Activated naive CD4-positive, alpha-beta T cell treated with anti-CD3 and anti-CD28 coated beads, Interleukin-2, amount 50 U/mL, for 16 hours (primary cell): ENCODE data around the gene BMAL1.
"Not testable (repeated sequence)": the region's sequence is repeated elsewhere in the genome, so short reads cannot be mapped to it uniquely, and the experiment has no call there.

Source experiments
- DNase-seq: peaks from one replicate; pipeline ENCODE4 v3.0.0-alpha.2; 2020

Gene BMAL1

GRCh38 chr11:13391217-13391616 lies 113.6 kb downstream of the BMAL1 start:
- DNase-seq = no peak

GRCh38 chr11:13398335-13398734 lies 120.7 kb downstream of the BMAL1 start:
- DNase-seq = not testable (repeated sequence)

GRCh38 chr11:13405220-13405619 lies 127.6 kb downstream of the BMAL1 start:
- no peak for DNase-seq

GRCh38 chr11:13415201-13415600 lies 137.6 kb downstream of the BMAL1 start:
- no peak for DNase-seq

GRCh38 chr11:13421561-13421960 lies 144.0 kb downstream of the BMAL1 start:
- no peak for DNase-seq

- no peak for DNase-seq
Measured at GRCh38 chr11:13423372-13423771, 145.8 kb downstream of the BMAL1 start.

- no peak for DNase-seq
Measured at GRCh38 chr11:13427440-13427839, 149.8 kb downstream of the BMAL1 start.

- no peak for DNase-seq
Measured at GRCh38 chr11:13429288-13429687, 151.7 kb downstream of the BMAL1 start.

- no peak for DNase-seq
Measured at GRCh38 chr11:13429836-13430235, 152.2 kb downstream of the BMAL1 start.

GRCh38 chr11:13433437-13433836 lies 155.8 kb downstream of the BMAL1 start:
- DNase-seq = no peak

GRCh38 chr11:13434247-13435205 lies 156.9 kb downstream of the BMAL1 start:
- DNase-seq = no peak

- not testable (repeated sequence) for DNase-seq
Measured at GRCh38 chr11:13436836-13437235, 159.2 kb downstream of the BMAL1 start.
